Hematopoietic multipotent progenitor cell treated with erythropoietin and hydrocortisone succinate and interleukin-3 and kit ligand, for 17 days (in vitro differentiated cells): ENCODE measurements around the gene PRODH.
"Not testable (repeated sequence)": the region's sequence is repeated elsewhere in the genome, so short reads cannot be mapped to it uniquely, and the experiment has no call there.

Source experiments
- DNase-seq: peaks from one replicate; pipeline ENCODE4 v3.0.0-alpha.2; 2015; ENCODE audit warnings: low spot score

Gene PRODH

GRCh38 chr22:18953128-18953527 lies 17.0 kb upstream of the PRODH start:
- DNase-seq = not testable (repeated sequence)

GRCh38 chr22:18952022-18952421 lies 15.9 kb upstream of the PRODH start:
- no peak for DNase-seq

- no peak for DNase-seq
These were observed 14.0 kb upstream of the PRODH start for GRCh38 chr22:18950141-18950540.

- no peak for DNase-seq
These were observed 11.8 kb upstream of the PRODH start for GRCh38 chr22:18947905-18948304.

- not testable (repeated sequence) for DNase-seq
These were observed 11.0 kb upstream of the PRODH start for GRCh38 chr22:18947105-18947504.

- DNase-seq = not testable (repeated sequence)
These were observed 2.6 kb upstream of the PRODH start for GRCh38 chr22:18938691-18939090.

GRCh38 chr22:18934688-18935087 lies 1.4 kb downstream of the PRODH start:
- not testable (repeated sequence) for DNase-seq

- DNase-seq = no peak
These were observed 2.2 kb downstream of the PRODH start for GRCh38 chr22:18933914-18934313.

GRCh38 chr22:18931905-18932652 lies 4.0 kb downstream of the PRODH start:
- no peak for DNase-seq

- no peak for DNase-seq
These were observed 6.6 kb downstream of the PRODH start for GRCh38 chr22:18929459-18929858.

- no peak for DNase-seq
These were observed 8.5 kb downstream of the PRODH start for GRCh38 chr22:18927573-18927972.

- no peak for DNase-seq
These were observed 9.1 kb downstream of the PRODH start for GRCh38 chr22:18927020-18927419.

- no peak for DNase-seq
These were observed 10.6 kb downstream of the PRODH start for GRCh38 chr22:18925368-18926064.

GRCh38 chr22:18920257-18920902 lies 15.7 kb downstream of the PRODH start:
- DNase-seq = not testable (repeated sequence)

- not testable (repeated sequence) for DNase-seq
These were observed 18.3 kb downstream of the PRODH start for GRCh38 chr22:18917818-18918217.

GRCh38 chr22:18915550-18915949 lies 20.5 kb downstream of the PRODH start:
- not testable (repeated sequence) for DNase-seq

- not testable (repeated sequence) for DNase-seq
These were observed 21.5 kb downstream of the PRODH start for GRCh38 chr22:18914558-18914957.

GRCh38 chr22:18912264-18912946 lies 23.7 kb downstream of the PRODH start:
- DNase-seq = not testable (repeated sequence)

- DNase-seq = not testable (repeated sequence)
These were observed 24.6 kb downstream of the PRODH start for GRCh38 chr22:18911535-18911934.

GRCh38 chr22:18909556-18909955 lies 26.5 kb downstream of the PRODH start:
- DNase-seq = no peak

- DNase-seq = no peak
These were observed 29.2 kb downstream of the PRODH start for GRCh38 chr22:18906896-18907295.

- not testable (repeated sequence) for DNase-seq
These were observed 29.7 kb downstream of the PRODH start for GRCh38 chr22:18906410-18906745.
